CD4-positive, alpha-beta T cell treated with Interleukin-15 for 4 hours (primary cell): ENCODE measurements around the gene OPCML.

ENCODE experiments used
- DNase-seq: peaks from one replicate; pipeline ENCODE4 v3.0.0-alpha.2; 2020; ENCODE audit warnings: low spot score

The OPCML gene

GRCh38 chr11:133360860-133361688 is 171.2 kb downstream of the OPCML start:
- no peak for DNase-seq

DNA sequence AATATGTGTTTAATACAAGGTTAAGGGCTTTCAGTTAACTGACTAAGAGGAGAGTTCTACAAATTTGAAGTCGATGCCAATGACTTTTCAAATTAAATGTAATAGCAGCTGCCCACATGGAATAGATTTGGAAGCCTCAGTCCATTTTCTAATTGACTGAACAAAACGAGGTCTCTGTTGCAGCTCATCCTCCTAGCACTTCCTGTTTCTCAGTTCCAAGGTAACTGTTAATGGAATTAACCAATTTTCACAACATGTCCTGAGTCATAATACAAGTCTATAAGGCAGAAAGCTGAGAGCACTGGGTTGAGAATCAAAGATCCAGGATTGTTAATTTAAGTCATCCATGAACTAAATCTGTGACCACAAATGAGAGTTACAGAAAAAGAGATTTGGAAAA is 177.2 kb downstream of the OPCML start:
- no peak for DNase-seq

GRCh38 chr11:133354069-133354468 is 178.2 kb downstream of the OPCML start:
- no peak for DNase-seq

GRCh38 chr11:133350045-133350444 is 182.3 kb downstream of the OPCML start:
- DNase-seq: no peak

DNA sequence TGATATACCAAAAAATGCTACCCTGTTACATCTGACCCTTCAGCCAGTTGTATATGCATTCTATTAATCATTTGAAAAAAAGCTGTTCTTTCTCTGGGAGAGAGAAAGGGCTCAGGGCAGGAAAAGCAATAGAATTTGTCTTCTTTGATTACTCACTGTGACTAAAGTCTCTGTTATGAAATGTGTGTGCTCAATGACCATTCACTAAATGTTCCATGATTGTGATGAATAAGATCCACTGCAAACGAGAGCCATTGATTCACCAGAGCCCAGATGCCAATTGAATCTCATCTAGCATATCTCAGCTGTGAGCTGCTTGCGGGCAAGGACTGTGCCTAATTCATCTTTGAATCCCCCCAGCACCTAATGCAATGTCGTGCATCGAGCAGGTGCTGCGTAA is 184.3 kb downstream of the OPCML start:
- DNase-seq: no peak

GRCh38 chr11:133346137-133346536 is 186.2 kb downstream of the OPCML start:
- DNase-seq: no peak

GRCh38 chr11:133343951-133344350 is 188.3 kb downstream of the OPCML start:
- no peak for DNase-seq

DNA sequence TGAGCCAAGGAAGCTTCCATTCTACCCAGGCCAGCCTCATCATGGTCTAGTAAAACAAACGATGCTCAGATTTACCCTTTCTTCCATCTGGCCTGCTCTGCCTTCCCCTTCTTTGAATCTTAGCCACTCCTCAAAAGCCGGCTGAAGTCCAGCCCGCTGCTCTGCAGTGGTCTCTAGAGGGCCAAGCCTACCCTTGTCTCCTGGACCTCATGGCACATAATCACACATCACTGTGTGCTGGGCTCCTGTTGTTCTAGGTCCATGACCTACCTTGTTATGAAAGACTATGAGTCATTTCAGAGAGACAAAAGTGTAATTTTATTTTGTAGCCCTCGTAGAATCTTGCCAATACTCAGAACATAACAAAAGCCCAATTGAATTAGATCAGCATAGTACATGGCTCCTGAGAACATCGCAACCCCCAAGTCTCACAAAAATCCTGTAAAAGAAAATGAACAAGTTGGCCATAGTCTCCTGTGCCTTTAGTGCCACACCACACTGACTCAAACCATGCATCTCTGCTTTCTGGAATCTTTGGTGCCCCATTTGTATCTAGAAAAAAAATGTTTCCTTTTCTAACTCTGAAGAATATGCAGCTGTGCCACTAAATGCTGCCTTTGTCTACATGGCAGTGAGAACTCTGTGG is 192.7 kb downstream of the OPCML start:
- no peak for DNase-seq

DNA sequence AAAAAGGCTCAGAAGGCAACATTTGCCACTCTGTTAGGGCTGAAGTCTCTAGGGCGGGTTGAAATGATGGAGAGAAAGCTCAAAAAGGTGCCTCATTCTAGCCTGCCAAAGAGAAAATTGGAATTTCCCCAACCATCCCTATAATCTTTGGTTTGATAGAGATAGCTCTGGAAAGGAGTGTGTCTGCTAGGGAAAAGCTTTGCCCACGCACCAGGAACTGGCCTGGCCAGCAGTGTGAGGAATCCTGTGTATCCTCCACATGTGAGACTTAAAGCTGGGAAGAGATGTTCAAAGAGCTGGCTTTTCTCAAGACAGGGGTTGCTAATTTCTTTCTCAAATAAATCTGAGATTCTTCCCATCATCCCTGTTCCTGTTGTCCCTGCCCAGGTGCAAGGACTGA is 193.7 kb downstream of the OPCML start:
- no peak for DNase-seq

DNA sequence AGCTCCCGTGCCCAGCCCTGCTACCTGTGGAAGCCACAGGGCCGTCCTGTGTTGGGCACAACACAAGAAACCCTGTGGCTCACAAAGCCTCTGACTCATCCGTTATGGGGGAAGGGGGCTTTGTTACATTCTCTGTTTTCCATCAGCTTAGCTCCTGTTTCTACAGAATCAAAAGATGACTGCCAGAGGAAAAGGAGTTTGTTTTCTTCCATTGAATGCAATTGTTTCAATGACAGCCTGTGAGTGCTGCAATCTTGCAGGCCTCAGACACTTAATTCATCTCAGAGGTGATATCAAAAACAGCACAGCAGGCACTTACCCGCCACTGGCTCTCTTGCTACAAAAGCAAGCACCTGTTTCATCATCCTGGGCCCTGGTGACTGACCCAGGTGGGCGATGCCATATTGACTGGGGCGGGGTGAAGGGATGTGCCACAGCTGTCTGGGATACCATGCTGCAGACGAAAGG is 194.3 kb downstream of the OPCML start:
- DNase-seq: no peak

DNA sequence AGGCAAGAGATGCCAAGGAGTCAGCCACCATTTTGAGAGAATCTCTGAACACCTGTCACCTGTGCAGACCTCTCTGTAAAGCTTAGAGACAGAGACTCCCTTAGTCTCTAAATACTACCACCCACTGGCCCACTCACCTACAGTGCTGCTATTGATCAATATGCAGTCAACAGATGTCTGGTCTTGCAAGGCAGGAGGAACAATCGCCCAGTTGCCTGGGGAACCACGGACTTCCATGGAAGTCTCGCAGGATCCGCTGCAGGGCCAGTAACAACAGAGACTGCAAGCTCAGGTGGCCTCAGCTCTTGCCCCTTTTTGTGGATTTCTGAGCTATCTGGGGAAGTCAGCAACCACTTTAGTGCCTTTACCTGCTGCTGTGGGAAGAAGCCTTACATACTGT is 195.1 kb downstream of the OPCML start:
- no peak for DNase-seq

- DNase-seq: no peak
Measured at GRCh38 chr11:133331031-133331430, 201.3 kb downstream of the OPCML start.

DNA sequence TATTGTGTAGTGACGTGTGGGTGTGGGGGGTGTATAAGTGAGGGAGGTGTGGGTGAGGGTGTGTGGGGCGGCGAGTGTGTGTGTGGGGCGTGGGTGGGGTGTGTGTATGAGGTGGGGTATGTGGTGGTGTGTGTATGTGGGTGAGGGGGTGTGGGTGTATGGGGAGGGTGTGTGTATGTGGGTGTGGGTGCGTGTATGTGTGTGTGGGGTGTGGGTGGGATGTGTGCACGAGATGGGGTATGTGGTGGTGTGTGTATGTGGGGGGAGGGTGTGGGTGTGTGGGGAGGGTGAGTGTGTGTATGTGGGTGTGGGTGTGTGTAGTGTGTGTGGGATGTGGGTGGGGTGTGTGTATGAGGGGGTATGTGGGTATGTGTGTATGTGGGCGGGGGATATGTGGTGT is 205.5 kb downstream of the OPCML start:
- no peak for DNase-seq

GRCh38 chr11:133326332-133326731 is 206.0 kb downstream of the OPCML start:
- no peak for DNase-seq

DNA sequence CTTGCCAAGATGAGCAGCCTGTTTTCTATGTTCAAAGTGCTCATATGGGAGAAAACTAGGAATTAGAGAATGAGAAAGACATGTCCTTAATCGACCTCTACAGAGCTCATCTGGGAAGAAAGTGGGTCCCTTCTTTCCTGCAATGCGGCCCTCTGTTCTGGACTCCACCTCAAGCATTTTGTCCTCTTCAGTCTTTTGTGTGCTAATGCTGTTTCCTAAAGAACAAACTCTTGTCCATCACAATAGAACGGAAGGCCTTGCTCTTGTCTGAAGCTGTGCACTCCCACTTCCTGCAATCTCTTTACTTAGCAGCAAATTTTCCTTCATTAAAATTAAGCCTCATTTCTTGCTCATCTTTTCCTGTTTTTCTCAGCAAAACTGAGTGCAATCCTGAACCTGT is 206.6 kb downstream of the OPCML start:
- no peak for DNase-seq

DNA sequence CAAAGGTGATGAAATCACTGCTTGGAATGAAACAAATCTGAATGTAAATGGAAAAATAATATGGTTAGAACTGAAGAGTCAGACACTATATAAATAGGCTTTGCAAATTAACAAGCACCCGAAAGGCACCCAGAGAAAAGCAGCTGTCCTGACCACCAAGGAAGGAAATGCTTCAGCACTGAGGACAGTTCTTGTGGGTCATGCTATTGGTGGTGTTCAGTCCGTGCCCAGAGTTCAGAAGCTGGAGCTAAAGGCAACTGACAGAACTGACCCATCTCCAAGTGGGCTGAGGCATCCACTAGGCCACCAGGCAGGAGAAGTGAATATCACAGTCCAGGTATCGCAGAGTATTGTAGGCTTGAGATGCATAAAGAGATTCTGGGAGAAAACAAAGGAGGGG is 208.9 kb downstream of the OPCML start:
- DNase-seq: no peak

DNA sequence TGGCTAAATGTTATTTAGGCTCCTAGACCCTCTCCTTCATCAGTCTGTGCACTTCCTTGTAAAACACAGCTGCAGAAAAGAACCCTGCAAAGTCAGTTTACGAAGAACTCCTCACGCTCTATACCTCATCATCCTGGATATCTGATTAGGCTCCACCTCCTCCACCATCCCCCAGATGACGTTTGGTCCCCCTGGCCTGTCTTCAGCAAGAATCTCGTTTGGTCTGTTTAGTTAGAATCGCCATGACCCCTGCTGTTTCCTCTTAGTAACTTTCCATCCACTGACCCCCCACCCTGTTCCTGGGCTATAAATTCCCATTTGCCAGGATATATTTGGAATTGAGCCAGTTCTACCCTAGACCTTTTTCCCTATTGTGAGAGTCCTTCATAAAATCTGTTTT is 214.1 kb downstream of the OPCML start:
- no peak for DNase-seq

DNA sequence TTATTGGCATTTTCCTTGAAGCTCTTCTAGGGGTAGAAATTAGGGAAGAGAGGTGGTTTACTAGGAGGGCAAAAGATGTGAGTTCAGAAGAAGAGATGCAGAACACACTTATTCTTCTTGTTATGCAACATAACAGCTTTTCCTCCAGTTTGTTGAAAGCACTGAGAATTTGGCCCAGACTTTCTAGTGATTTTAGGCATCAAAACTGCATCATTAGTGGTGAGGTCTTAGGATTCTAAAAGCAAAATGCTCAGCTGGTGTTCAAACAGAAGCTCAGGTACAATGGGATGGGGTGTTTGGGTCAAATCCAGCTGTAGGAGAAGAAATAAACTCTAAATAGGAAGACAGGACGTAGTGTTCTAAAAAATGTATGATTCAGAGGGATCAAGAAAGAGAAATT is 221.1 kb downstream of the OPCML start:
- DNase-seq: no peak

- no peak for DNase-seq
Measured at GRCh38 chr11:133306019-133306418, 226.3 kb downstream of the OPCML start.

DNA sequence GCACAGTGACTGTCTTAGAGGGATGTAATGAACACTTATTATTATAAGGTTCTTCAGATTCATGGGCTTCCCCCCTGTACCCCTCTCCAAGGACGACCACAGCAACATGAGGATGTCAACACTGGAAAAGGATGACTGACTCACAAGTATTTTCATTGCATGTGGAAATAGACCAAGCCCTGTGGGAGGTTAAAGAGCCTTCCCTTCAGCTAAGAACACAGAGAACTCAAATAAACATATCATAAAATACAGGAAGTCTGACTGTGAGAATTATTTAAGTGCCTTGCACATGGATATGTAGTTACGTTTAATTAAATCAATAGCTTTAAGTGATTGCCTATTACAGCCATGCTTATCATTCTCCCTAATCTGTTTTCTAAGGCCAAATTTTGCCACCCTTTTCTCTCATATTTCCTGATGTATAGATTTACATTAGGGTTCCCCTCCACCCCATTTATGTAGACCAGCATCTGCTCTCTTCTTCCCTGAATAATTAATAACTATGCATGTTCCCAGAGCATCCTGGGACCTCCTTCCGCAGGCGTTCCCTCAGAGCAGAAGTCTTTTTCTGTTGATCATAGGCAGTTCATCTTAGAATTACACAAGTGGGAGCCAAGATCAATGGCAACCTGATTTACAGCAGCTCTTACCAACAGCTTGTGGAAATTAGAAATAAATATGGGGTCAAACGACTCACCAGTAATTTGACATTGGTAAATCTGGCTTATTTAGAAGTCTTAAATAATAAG is 226.9 kb downstream of the OPCML start:
- DNase-seq: no peak

- no peak for DNase-seq
Measured at GRCh38 chr11:133303262-133303661, 229.0 kb downstream of the OPCML start.

- no peak for DNase-seq
Measured at GRCh38 chr11:133302056-133302455, 230.2 kb downstream of the OPCML start.

DNA sequence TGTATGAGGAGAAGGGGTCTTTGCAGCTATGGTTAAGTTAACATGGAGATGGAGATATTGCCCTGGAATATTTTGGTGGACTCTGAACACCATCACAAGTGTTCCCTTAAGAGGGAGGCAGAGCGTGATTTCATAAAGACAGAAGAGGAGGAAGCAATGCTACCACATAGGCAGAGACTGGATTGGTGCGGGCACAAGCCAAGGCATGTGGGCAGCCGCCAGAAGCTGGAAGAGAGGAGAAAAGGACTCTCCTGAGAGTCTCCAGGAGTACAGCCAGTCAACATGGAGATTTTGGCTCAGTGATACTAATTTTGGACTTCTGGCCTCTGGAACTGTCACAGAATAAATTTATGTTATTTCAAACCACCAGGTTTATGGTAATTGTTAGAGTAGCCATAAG is 231.6 kb downstream of the OPCML start:
- no peak for DNase-seq
